Measurements from ENCODE around the gene MGST2.
A peak's percentile ranks its signal among the peaks of the same experiment; 100 is the strongest.

The MGST2 gene

DNA sequence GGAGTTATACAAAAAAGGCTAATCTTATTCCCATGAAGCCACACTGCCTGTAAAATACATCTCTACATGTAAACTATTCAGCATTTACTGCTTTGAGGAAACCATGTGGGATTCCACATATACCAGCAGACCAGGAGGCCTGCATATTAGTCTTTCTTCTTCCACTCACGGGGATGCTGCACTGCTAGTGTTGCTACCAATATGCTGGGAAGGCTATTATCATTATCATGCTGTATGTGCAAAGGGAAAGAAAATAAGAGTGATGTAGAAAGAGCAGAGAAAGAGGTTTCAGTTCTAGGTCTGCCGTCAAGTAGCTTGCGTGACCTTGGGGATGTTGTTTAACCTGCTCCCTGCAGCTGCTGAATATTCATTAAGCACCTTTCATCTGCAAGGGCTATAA is 61.0 kb downstream of the MGST2 start:
- DNase-seq, result no peak
- no peak overlapping the region for H3K14ac ChIP-seq (ENCODE audit: low read length)
- H3K27me3 ChIP-seq (ENCODE audit: insufficient read depth, low read length), result no peaks in the 10 kb centered on the region
- no peak overlapping the region for H2AFZ ChIP-seq (ENCODE audit: insufficient read depth, low read length, poor library complexity)
- peaks cover 11 to 14% of the 10 kb centered on the region in 2 experiments for H3K36me3 ChIP-seq (ENCODE audit: control insufficient read depth in 1 of 2, insufficient read depth in 2 of 2, low read length in 2 of 2)
- H3K4me2 ChIP-seq (ENCODE audit: low read length), result no peak overlapping the region
- no peak overlapping the region for H3K27ac ChIP-seq (ENCODE audit: low read depth, low read length)
- no peaks in the 10 kb centered on the region for H3K79me1 ChIP-seq (ENCODE audit: low read length)
- no peak overlapping the region for H3K23ac ChIP-seq (ENCODE audit: low read length)
- H4K91ac ChIP-seq (ENCODE audit: low read depth, low read length), result no peak overlapping the region
- no peaks in the 10 kb centered on the region for H3K79me2 ChIP-seq (ENCODE audit: control insufficient read depth, insufficient read depth, low read length, poor library complexity)
- peaks cover 5 to 7% of the 10 kb centered on the region in 2 experiments for H3K4me1 ChIP-seq (ENCODE audit: control insufficient read depth in 1 of 2, insufficient read depth in 2 of 2, low read length in 2 of 2)
- no peak overlapping the region for H4K8ac ChIP-seq (ENCODE audit: low read depth, low read length)
- no peak overlapping the region for H2AK5ac ChIP-seq (ENCODE audit: low read length)
- H3K9me3 ChIP-seq (ENCODE audit: insufficient read depth, low read depth, low read length), result peaks cover 2% of the 10 kb centered on the region
- H2BK120ac ChIP-seq (ENCODE audit: insufficient read depth, low read length, poor library complexity), result no peak overlapping the region
- no peak overlapping the region for H2BK12ac ChIP-seq (ENCODE audit: low read length)
- no peak overlapping the region for H2BK5ac ChIP-seq (ENCODE audit: low read depth, low read length, poor library complexity)
- H3K4ac ChIP-seq (ENCODE audit: low read depth, low read length), result no peak overlapping the region
- no peak overlapping the region for H4K12ac ChIP-seq (ENCODE audit: low read depth, low read length)
- H3K18ac ChIP-seq (ENCODE audit: low read length), result no peak overlapping the region
- WGBS (ENCODE audit: extremely low coverage, insufficient coverage, insufficient read length), result no CpG with 5 or more reads among the region's 3 CpGs
- no peak overlapping the region for H3K9ac ChIP-seq (ENCODE audit: low read length)
- H3K4me3 ChIP-seq (ENCODE audit: low read depth, low read length), result no peak overlapping the region

DNA sequence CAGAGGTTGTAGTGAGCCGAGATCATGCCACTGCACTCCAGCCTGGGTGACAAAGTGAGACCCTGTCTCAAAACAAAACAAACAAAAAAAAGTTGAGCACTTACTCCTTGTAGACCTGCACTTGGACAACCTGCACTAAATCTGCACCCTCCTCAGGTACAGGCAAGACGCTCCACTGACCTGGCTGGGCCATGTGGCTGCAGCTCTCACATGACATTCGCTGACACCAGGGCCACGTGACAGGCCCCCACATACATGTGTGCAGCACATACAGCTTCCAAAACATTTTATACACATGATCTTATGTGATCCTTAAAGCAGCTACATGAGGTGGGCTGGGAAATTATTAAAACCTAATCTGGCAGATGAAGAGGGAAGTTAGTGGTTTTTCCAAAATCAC is 62.5 kb downstream of the MGST2 start:
- peaks cover 2% of the 10 kb centered on the region for H3K9me3 ChIP-seq (ENCODE audit: insufficient read depth, low read depth, low read length)
- peaks cover 5 to 7% of the 10 kb centered on the region in 2 experiments for H3K4me1 ChIP-seq (ENCODE audit: control insufficient read depth in 1 of 2, insufficient read depth in 2 of 2, low read length in 2 of 2)
- no peak overlapping the region for H3K4ac ChIP-seq (ENCODE audit: low read depth, low read length)
- no peak overlapping the region for H4K8ac ChIP-seq (ENCODE audit: low read depth, low read length)
- H3K27me3 ChIP-seq (ENCODE audit: insufficient read depth, low read length), result no peaks in the 10 kb centered on the region
- H2AK5ac ChIP-seq (ENCODE audit: low read length), result no peak overlapping the region
- no peak overlapping the region for H2BK12ac ChIP-seq (ENCODE audit: low read length)
- H3K9ac ChIP-seq (ENCODE audit: low read length), result no peak overlapping the region
- peaks cover 2% of the 10 kb centered on the region for H3K79me1 ChIP-seq (ENCODE audit: low read length)
- H4K91ac ChIP-seq (ENCODE audit: low read depth, low read length), result no peak overlapping the region
- no peak overlapping the region for H3K14ac ChIP-seq (ENCODE audit: low read length)
- no peak overlapping the region for H4K12ac ChIP-seq (ENCODE audit: low read depth, low read length)
- no peak overlapping the region for H2BK120ac ChIP-seq (ENCODE audit: insufficient read depth, low read length, poor library complexity)
- no peak overlapping the region for H3K27ac ChIP-seq (ENCODE audit: low read depth, low read length)
- H3K23ac ChIP-seq (ENCODE audit: low read length), result no peak overlapping the region
- DNase-seq, result no peak
- H3K18ac ChIP-seq (ENCODE audit: low read length), result no peak overlapping the region
- no peak overlapping the region for H2AFZ ChIP-seq (ENCODE audit: insufficient read depth, low read length, poor library complexity)
- H2BK5ac ChIP-seq (ENCODE audit: low read depth, low read length, poor library complexity), result no peak overlapping the region
- no peak overlapping the region for H3K4me3 ChIP-seq (ENCODE audit: low read depth, low read length)
- no CpG with 5 or more reads among the region's 4 CpGs for WGBS (ENCODE audit: extremely low coverage, insufficient coverage, insufficient read length)
- H3K79me2 ChIP-seq (ENCODE audit: control insufficient read depth, insufficient read depth, low read length, poor library complexity), result no peaks in the 10 kb centered on the region
- no peak overlapping the region for H3K4me2 ChIP-seq (ENCODE audit: low read length)
- H3K36me3 ChIP-seq (ENCODE audit: control insufficient read depth in 1 of 2, insufficient read depth in 2 of 2, low read length in 2 of 2), result peaks cover 11 to 14% of the 10 kb centered on the region in 2 experiments

DNA sequence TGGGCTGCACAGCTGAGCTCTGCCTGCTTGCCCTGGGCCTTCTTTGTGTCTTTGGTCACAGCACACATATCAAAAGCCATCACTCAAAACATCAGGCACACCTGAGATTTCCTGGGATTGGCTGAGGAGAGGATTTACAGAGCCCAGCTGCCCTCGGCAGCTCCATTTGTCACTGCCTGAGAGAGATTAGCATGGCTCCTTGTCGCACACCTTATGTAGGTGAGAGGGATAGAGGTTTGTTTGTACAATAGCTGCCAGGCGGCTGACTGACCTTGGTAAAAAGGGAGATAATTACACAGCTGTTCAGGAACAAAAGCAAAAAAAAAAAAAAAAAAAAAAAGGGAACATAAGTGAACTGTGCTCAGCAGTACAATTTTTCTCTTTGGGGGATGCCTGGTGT is 63.2 kb downstream of the MGST2 start:
- no peak overlapping the region for H4K91ac ChIP-seq (ENCODE audit: low read depth, low read length)
- H3K27ac ChIP-seq (ENCODE audit: low read depth, low read length), result no peak overlapping the region
- DNase-seq, result no peak
- no peak overlapping the region for H3K18ac ChIP-seq (ENCODE audit: low read length)
- no peak overlapping the region for H3K4me3 ChIP-seq (ENCODE audit: low read depth, low read length)
- peaks cover 3% of the 10 kb centered on the region for H3K79me1 ChIP-seq (ENCODE audit: low read length)
- no peak overlapping the region for H3K14ac ChIP-seq (ENCODE audit: low read length)
- H3K9ac ChIP-seq (ENCODE audit: low read length), result no peak overlapping the region
- H3K9me3 ChIP-seq (ENCODE audit: insufficient read depth, low read depth, low read length), result peaks cover 2% of the 10 kb centered on the region
- H3K23ac ChIP-seq (ENCODE audit: low read length), result no peak overlapping the region
- H2AFZ ChIP-seq (ENCODE audit: insufficient read depth, low read length, poor library complexity), result no peak overlapping the region
- H4K8ac ChIP-seq (ENCODE audit: low read depth, low read length), result peak overlapping the region; percentile 32
- peak overlapping the region; percentile 30 for H2BK120ac ChIP-seq (ENCODE audit: insufficient read depth, low read length, poor library complexity)
- H2BK5ac ChIP-seq (ENCODE audit: low read depth, low read length, poor library complexity), result no peak overlapping the region
- WGBS (ENCODE audit: extremely low coverage, insufficient coverage, insufficient read length), result no CpG with 5 or more reads among the region's 3 CpGs
- no peak overlapping the region for H4K12ac ChIP-seq (ENCODE audit: low read depth, low read length)
- no peak overlapping the region for H2AK5ac ChIP-seq (ENCODE audit: low read length)
- peaks cover 11 to 14% of the 10 kb centered on the region in 2 experiments for H3K36me3 ChIP-seq (ENCODE audit: control insufficient read depth in 1 of 2, insufficient read depth in 2 of 2, low read length in 2 of 2)
- H3K27me3 ChIP-seq (ENCODE audit: insufficient read depth, low read length), result no peaks in the 10 kb centered on the region
- H3K4me2 ChIP-seq (ENCODE audit: low read length), result no peak overlapping the region
- H3K4ac ChIP-seq (ENCODE audit: low read depth, low read length), result no peak overlapping the region
- H3K4me1 ChIP-seq (ENCODE audit: control insufficient read depth in 1 of 2, insufficient read depth in 2 of 2, low read length in 2 of 2), result peaks cover 6 to 7% of the 10 kb centered on the region in 2 experiments
- peak overlapping the region; percentile 4 for H2BK12ac ChIP-seq (ENCODE audit: low read length)
- H3K79me2 ChIP-seq (ENCODE audit: control insufficient read depth, insufficient read depth, low read length, poor library complexity), result no peaks in the 10 kb centered on the region

DNA sequence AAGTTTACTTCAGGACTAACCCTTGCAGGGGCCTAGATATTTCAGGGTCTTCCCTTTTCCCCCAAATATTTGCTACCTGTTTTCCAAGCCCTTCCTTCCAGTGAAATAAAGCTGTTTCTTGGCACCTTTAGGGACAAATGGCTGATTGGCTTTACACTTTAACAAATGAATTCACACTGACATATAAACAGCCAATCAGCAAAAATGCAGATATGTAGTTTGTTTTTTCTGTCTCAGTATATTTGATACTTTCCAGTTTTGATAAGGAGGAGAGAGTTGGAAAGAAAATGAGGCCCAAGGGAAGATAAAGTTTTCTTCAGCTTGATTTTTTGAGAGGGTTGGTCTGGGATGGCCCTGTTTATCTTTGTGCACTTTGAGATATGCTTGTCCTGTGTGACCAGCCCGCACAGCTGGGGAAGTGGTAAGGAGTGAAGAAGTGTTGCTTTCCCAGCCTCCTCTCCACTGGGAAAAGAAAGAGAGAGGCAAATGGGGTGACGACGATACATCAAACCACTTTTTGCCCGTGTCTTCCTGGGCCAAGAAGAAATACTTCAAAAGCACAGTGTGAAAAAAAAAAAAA is 67.5 kb downstream of the MGST2 start:
- Histone ChIP-seq H4K12ac (ENCODE audit: low read depth, low read length) (no peak overlapping the region), H4K8ac (ENCODE audit: low read depth, low read length) (no peak overlapping the region), H3K27ac (ENCODE audit: low read depth, low read length) (no peak overlapping the region)

More for the DNA sequence above, 67.5 kb downstream of the MGST2 start:
- Histone ChIP-seq H3K9ac (ENCODE audit: low read length) (no peak overlapping the region), H3K9me3 (ENCODE audit: insufficient read depth, low read depth, low read length) (peaks cover 2% of the 10 kb centered on the region), H3K4me1 (ENCODE audit: control insufficient read depth in 1 of 2, insufficient read depth in 2 of 2, low read length in 2 of 2) (peaks cover 17 to 19% of the 10 kb centered on the region in 2 experiments), H3K4me3 (ENCODE audit: low read depth, low read length) (no peak overlapping the region), H2BK5ac (ENCODE audit: low read depth, low read length, poor library complexity) (no peak overlapping the region), H3K4ac (ENCODE audit: low read depth, low read length) (peak overlapping the region; percentile 23), H2AFZ (ENCODE audit: insufficient read depth, low read length, poor library complexity) (no peak overlapping the region), H3K23ac (ENCODE audit: low read length) (no peak overlapping the region), H2BK12ac (ENCODE audit: low read length) (peak overlapping the region; percentile 43), H3K14ac (ENCODE audit: low read length) (no peak overlapping the region), H3K27me3 (ENCODE audit: insufficient read depth, low read length) (no peaks in the 10 kb centered on the region), H3K18ac (ENCODE audit: low read length) (no peak overlapping the region), H3K4me2 (ENCODE audit: low read length) (no peak overlapping the region), H3K79me2 (ENCODE audit: control insufficient read depth, insufficient read depth, low read length, poor library complexity) (peaks cover 5% of the 10 kb centered on the region), H4K91ac (ENCODE audit: low read depth, low read length) (no peak overlapping the region), H3K36me3 (ENCODE audit: control insufficient read depth in 1 of 2, insufficient read depth in 2 of 2, low read length in 2 of 2) (peaks cover 7 to 8% of the 10 kb centered on the region in 2 experiments), H3K79me1 (ENCODE audit: low read length) (peaks cover 16% of the 10 kb centered on the region), H2AK5ac (ENCODE audit: low read length) (no peak overlapping the region), H2BK120ac (ENCODE audit: insufficient read depth, low read length, poor library complexity) (no peak overlapping the region)
- no peak for DNase-seq
- no CpG with 5 or more reads among the region's 4 CpGs for WGBS (ENCODE audit: extremely low coverage, insufficient coverage, insufficient read length)
